ENCODE results near the gene PIK3R6. TPM values are rescaled to one million over a fixed set of nuclear protein-coding genes. Genes with fewer than 3 reads are reported as not detected.

The PIK3R6 gene
- total RNA-seq, 1 experiment from 2014 or later = not detected

- no peak overlapping the region for H4K5ac ChIP-seq (ENCODE audit: insufficient read length, low read depth, low read length)
- H3K4me1 Mint-ChIP-seq = peaks cover 6 to 7% of the 10 kb centered on the region in 2 experiments
- H2BK20ac ChIP-seq (ENCODE audit: low read depth, low read length, poor library complexity, severe bottlenecking) = no peak overlapping the region
- H2AK5ac ChIP-seq (ENCODE audit: insufficient read length, low read length) = no peak overlapping the region
- no peaks in the 10 kb centered on the region for H3K9me3 ChIP-seq (ENCODE audit: control insufficient read depth, low read depth, low read length)
- no peak overlapping the region for H3K56ac ChIP-seq (ENCODE audit: insufficient read length, low read depth, low read length)
- TF ChIP-seq, protein P1, sequence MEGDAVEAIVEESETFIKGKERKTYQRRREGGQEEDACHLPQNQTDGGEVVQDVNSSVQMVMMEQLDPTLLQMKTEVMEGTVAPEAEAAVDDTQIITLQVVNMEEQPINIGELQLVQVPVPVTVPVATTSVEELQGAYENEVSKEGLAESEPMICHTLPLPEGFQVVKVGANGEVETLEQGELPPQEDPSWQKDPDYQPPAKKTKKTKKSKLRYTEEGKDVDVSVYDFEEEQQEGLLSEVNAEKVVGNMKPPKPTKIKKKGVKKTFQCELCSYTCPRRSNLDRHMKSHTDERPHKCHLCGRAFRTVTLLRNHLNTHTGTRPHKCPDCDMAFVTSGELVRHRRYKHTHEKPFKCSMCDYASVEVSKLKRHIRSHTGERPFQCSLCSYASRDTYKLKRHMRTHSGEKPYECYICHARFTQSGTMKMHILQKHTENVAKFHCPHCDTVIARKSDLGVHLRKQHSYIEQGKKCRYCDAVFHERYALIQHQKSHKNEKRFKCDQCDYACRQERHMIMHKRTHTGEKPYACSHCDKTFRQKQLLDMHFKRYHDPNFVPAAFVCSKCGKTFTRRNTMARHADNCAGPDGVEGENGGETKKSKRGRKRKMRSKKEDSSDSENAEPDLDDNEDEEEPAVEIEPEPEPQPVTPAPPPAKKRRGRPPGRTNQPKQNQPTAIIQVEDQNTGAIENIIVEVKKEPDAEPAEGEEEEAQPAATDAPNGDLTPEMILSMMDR (conservative IDR thresholded peaks at IDR 0.05) = no peak
- no peak overlapping the region for H2AFZ ChIP-seq (ENCODE audit: low read length)
- H3K27me3 Mint-ChIP-seq (ENCODE audit: low read depth) = no peaks in the 10 kb centered on the region
- H3K4me2 ChIP-seq (ENCODE audit: insufficient read depth, insufficient read length, low read length) = no peak overlapping the region
- no peak overlapping the region for H3K23ac ChIP-seq (ENCODE audit: insufficient read length, low read depth, low read length)
- no peaks in the 10 kb centered on the region for H3K79me2 ChIP-seq (ENCODE audit: insufficient read depth, low read length)
- no peak overlapping the region; a peak in 1 of 7 replicates for H3K27ac Mint-ChIP-seq
- no peak overlapping the region for H2BK12ac ChIP-seq (ENCODE audit: insufficient read length, low read depth, low read length)
- no peak overlapping the region for H4K8ac ChIP-seq (replicated peaks; ENCODE audit: insufficient read length, low read depth, low read length)
- H3K23me2 ChIP-seq (ENCODE audit: insufficient read length, low read depth, low read length, poor library complexity, severe bottlenecking) = no peaks in the 10 kb centered on the region
- H3K9me3 Mint-ChIP-seq = no peaks in the 10 kb centered on the region; a peak in 2 of 5 replicates
- H4K91ac ChIP-seq (ENCODE audit: insufficient read length, low read depth, low read length) = no peak overlapping the region
- H3K4me3 Mint-ChIP-seq = no peak overlapping the region
- H2BK120ac ChIP-seq (ENCODE audit: low read depth, low read length, poor library complexity, severe bottlenecking) = no peak overlapping the region
- DNase-seq = no peak
- H3K9ac ChIP-seq (ENCODE audit: extremely low read depth, insufficient read length, low read length) = no peak overlapping the region
- H2BK5ac ChIP-seq (ENCODE audit: insufficient read length, low read length) = no peak overlapping the region
- no peaks in the 10 kb centered on the region for H3K27me3 ChIP-seq (ENCODE audit: insufficient read depth, low read length)
- no peaks in the 10 kb centered on the region for H4K20me1 ChIP-seq (ENCODE audit: control insufficient read depth, insufficient read depth, insufficient read length)
- no peaks in the 10 kb centered on the region for H3K36me3 Mint-ChIP-seq (ENCODE audit: insufficient read depth in 1 of 3, low read depth in 3 of 3)
- no peak overlapping the region for H3T11ph ChIP-seq (ENCODE audit: low read length)
- WGBS (ENCODE audit: extremely low coverage, insufficient read length, low lambda C conversion rate) = no CpG with 5 or more reads among the region's 4 CpGs
- no peak overlapping the region for H2BK15ac ChIP-seq (ENCODE audit: low read depth, low read length)
- no peak overlapping the region for H3K27ac ChIP-seq (ENCODE audit: insufficient read length, low read depth, low read length)
- no peaks in the 10 kb centered on the region for H3K4me1 ChIP-seq (ENCODE audit: insufficient read depth, low read length)
- no peak overlapping the region for H3K14ac ChIP-seq (ENCODE audit: insufficient read depth, low read length)
- H3K79me1 ChIP-seq (ENCODE audit: insufficient read depth, low read depth, low read length, poor library complexity, severe bottlenecking) = no peaks in the 10 kb centered on the region
- no peak overlapping the region for H3K18ac ChIP-seq (ENCODE audit: insufficient read length, low read depth, low read length)
- no peak overlapping the region for H3K4ac ChIP-seq (ENCODE audit: low read depth, low read length)
Observed at GRCh38 chr17:8849311-8850041, 18.0 kb downstream of the PIK3R6 start.
